OCI-LY3 (cell line): ENCODE results near the gene SLC9A7.

Experiments
- H2AFZ ChIP-seq: fragments of 200-600, 300-600 bp; shearing (Covaris generic); 2 replicates; pipeline ENCODE4 v1.6.0; 2014; ENCODE audit warnings: antibody characterized with exemption, low read depth, low read length
- H3K27ac ChIP-seq: fragments of 200-600, 300-600 bp; sonication (generic); 2 replicates; pipeline ENCODE4 v1.5.1; 2014; ENCODE audit warnings: mild to moderate bottlenecking, low read length, moderate library complexity, mixed read lengths
- H3K27me3 ChIP-seq: fragments of 200-600, 300-600 bp; sonication (generic); 2 replicates; pipeline ENCODE4 v1.6.1; 2014; ENCODE audit warnings: low read depth, low read length, mixed read lengths
- H3K36me3 ChIP-seq: fragments of 200-600, 300-600 bp; sonication (generic); replicated peaks from 2 replicates; pipeline ENCODE3; 2014; ENCODE audit warnings: low read depth, low read length, mixed read lengths
- H3K4me1 ChIP-seq: fragments of 300-600, 200-600 bp; sonication (generic); 2 replicates; pipeline ENCODE4 v1.6.1; 2014; ENCODE audit warnings: low read length, mixed read lengths
- H3K4me2 ChIP-seq: fragments of 200-600, 300-600 bp; sonication (generic); 2 replicates; pipeline ENCODE4 v1.6.1; 2014; ENCODE audit warnings: low read length, mixed read lengths
- H3K4me3 ChIP-seq: fragments of 300-600, 200-600 bp; sonication (generic); 2 replicates; pipeline ENCODE4 v1.5.1; 2014; ENCODE audit warnings: antibody characterized with exemption, mild to moderate bottlenecking, low read length, moderate library complexity
- H3K79me2 ChIP-seq: fragments of 300-600, 200-600 bp; shearing (Covaris generic); 2 replicates; pipeline ENCODE4 v1.6.1; 2014; ENCODE audit warnings: mild to moderate bottlenecking, low read length, mixed read lengths
- H3K9ac ChIP-seq: fragments of 300-600, 200-600 bp; shearing (Covaris generic); 2 replicates; pipeline ENCODE4 v1.6.0; 2014; ENCODE audit warnings: mild to moderate bottlenecking, low read length, moderate library complexity
- H3K9me3 ChIP-seq: fragments of 200-600, 300-600 bp; shearing (Covaris generic); 2 replicates; pipeline ENCODE4 v1.6.1; 2014; ENCODE audit warnings: low read length, mixed read lengths; ENCODE audit not compliant: insufficient read depth
- H4K20me1 ChIP-seq: fragments of 200-600, 300-600 bp; sonication (generic); 2 replicates; pipeline ENCODE4 v1.6.1; 2016; ENCODE audit warnings: low read length, mixed read lengths; ENCODE audit not compliant: insufficient read depth
- EZH2phosphoT487 ChIP-seq: fragments of 200-600 bp; shearing (Covaris generic); IDR thresholded peaks from 2 replicates; pipeline ENCODE4 v1.6.1; 2018; ENCODE audit warnings: antibody characterized with exemption, mixed run types, low read depth
- TF ChIP-seq, protein P1 (sequence below): fragments of 200-600, 300-600 bp; sonication (generic); IDR thresholded peaks from 2 replicates; pipeline ENCODE4 v1.5.1; 2014; ENCODE audit warnings: antibody characterized with exemption, low read length, low read depth

The SLC9A7 gene

DNA sequence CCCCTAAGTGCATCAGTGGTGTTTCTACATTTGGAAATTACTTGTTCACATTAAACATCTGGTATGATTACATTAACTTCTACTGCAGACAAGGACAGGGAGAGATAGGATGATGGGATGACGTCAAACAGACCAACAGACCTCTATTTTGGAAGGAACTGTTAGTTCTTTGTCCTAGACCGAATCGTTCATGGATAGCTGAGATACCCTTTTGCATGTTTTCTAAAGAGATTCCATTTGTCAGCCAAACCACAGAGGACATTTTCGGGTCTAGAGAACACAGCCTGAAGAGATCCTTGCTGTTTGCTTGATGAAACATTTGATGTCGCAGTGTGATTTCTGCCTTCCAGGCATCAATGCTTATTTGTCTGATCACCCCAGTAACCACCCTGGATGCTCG, 157.6 kb downstream of the SLC9A7 start:
- Histone ChIP-seq H3K27me3 (no peaks in the 10 kb centered on the region), H3K27ac (no peak overlapping the region), H3K4me2 (no peak overlapping the region), H3K36me3 (peaks cover 5% of the 10 kb centered on the region), H3K9ac (no peak overlapping the region), H3K4me1 (peaks cover 27% of the 10 kb centered on the region), H3K4me3 (no peak overlapping the region), H2AFZ (no peak overlapping the region), H3K9me3 (no peaks in the 10 kb centered on the region), H3K79me2 (no peaks in the 10 kb centered on the region), H4K20me1 (0 out of 2 replicates have a peak, but pooled peaks cover 6% of the 10 kb centered on the region)
- TF ChIP-seq, protein P1, sequence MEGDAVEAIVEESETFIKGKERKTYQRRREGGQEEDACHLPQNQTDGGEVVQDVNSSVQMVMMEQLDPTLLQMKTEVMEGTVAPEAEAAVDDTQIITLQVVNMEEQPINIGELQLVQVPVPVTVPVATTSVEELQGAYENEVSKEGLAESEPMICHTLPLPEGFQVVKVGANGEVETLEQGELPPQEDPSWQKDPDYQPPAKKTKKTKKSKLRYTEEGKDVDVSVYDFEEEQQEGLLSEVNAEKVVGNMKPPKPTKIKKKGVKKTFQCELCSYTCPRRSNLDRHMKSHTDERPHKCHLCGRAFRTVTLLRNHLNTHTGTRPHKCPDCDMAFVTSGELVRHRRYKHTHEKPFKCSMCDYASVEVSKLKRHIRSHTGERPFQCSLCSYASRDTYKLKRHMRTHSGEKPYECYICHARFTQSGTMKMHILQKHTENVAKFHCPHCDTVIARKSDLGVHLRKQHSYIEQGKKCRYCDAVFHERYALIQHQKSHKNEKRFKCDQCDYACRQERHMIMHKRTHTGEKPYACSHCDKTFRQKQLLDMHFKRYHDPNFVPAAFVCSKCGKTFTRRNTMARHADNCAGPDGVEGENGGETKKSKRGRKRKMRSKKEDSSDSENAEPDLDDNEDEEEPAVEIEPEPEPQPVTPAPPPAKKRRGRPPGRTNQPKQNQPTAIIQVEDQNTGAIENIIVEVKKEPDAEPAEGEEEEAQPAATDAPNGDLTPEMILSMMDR = no peak
- no peak for TF ChIP-seq EZH2phosphoT487

- no peak overlapping the region for H3K4me2 ChIP-seq
- H2AFZ ChIP-seq = no peak overlapping the region
- peaks cover 27% of the 10 kb centered on the region for H3K4me1 ChIP-seq
- no peaks in the 10 kb centered on the region for H3K9me3 ChIP-seq
- H3K4me3 ChIP-seq = no peak overlapping the region
- H3K27me3 ChIP-seq = no peaks in the 10 kb centered on the region
- no peak overlapping the region for H3K9ac ChIP-seq
- TF ChIP-seq, protein P1 = no peak
- TF ChIP-seq EZH2phosphoT487 = no peak
- 0 out of 2 replicates have a peak, but pooled peaks cover 6% of the 10 kb centered on the region for H4K20me1 ChIP-seq
- H3K79me2 ChIP-seq = no peaks in the 10 kb centered on the region
- no peak overlapping the region for H3K27ac ChIP-seq
- peaks cover 5% of the 10 kb centered on the region for H3K36me3 ChIP-seq
These were observed 159.8 kb downstream of the SLC9A7 start for GRCh38 chrX:46599051-46599560.

- Histone ChIP-seq H3K4me1 (peaks cover 22% of the 10 kb centered on the region), H3K79me2 (no peaks in the 10 kb centered on the region), H3K36me3 (peaks cover 4% of the 10 kb centered on the region), H3K27ac (no peak overlapping the region), H3K4me2 (peak overlapping the region; percentile 62), H3K9ac (no peak overlapping the region), H4K20me1 (0 out of 2 replicates have a peak, but pooled peaks cover 6% of the 10 kb centered on the region), H3K27me3 (no peaks in the 10 kb centered on the region), H3K4me3 (peak overlapping the region; percentile 27; the same call in 1 of the 2 replicates), H3K9me3 (no peaks in the 10 kb centered on the region), H2AFZ (no peak overlapping the region)
- TF ChIP-seq, protein P1 = no peak
These were observed 161.1 kb downstream of the SLC9A7 start for GRCh38 chrX:46597771-46598170.

GRCh38 chrX:46597208-46597607, 161.7 kb downstream of the SLC9A7 start:
- no peaks in the 10 kb centered on the region for H3K9me3 ChIP-seq
- no peaks in the 10 kb centered on the region for H3K27me3 ChIP-seq
- peaks cover 22% of the 10 kb centered on the region for H3K4me1 ChIP-seq
- no peaks in the 10 kb centered on the region for H3K36me3 ChIP-seq
- no peak overlapping the region for H2AFZ ChIP-seq
- peak overlapping the region; percentile 27; the same call in 1 of the 2 replicates for H3K4me3 ChIP-seq
- H3K27ac ChIP-seq = no peak overlapping the region
- H3K9ac ChIP-seq = no peak overlapping the region
- H3K79me2 ChIP-seq = no peaks in the 10 kb centered on the region
- no peak for TF ChIP-seq EZH2phosphoT487
- TF ChIP-seq, protein P1 = no peak
- H4K20me1 ChIP-seq = 0 out of 2 replicates have a peak, but pooled peaks cover 6% of the 10 kb centered on the region
- H3K4me2 ChIP-seq = peak overlapping the region; percentile 62
